HEK293 (cell line): Measurements from ENCODE around the gene SPATA7.

Source experiments
- CTCF ChIA-PET: fragments of 350-600 bp; formaldehyde crosslinking; extraction: SDS; loops from one replicate; lab custom pipeline; 2021; ENCODE audit warnings: antibody characterized with exemption; lab: Yijun Ruan, JAX
- POLR2A ChIA-PET: fragments of 300-600 bp; formaldehyde crosslinking; extraction: SDS; loops from one replicate; lab custom pipeline; 2020; ENCODE audit warnings: antibody characterized with exemption, inconsistent platforms; lab: Yijun Ruan, JAX
- H3K27ac ChIP-seq: fragments of 200-500 bp; sonication (Bioruptor generic); 2 replicates; pipeline ENCODE4 v1.5.1; 2014; ENCODE audit warnings: low read depth, low read length, control low read depth, inconsistent platforms; ENCODE audit errors: extremely low read depth
- H3K36me3 ChIP-seq, 2 experiments: fragments of 200-500 bp in 1 of 2; sonication (Bioruptor generic) in 1 of 2; 1 replicate in 1 of 2; 2 replicates in 1 of 2; pipeline ENCODE4 v1.5.1; 2014 to 2017; ENCODE audit warnings: inconsistent platforms in 2 of 2, low read length in 2 of 2; ENCODE audit not compliant: control insufficient read depth in 2 of 2, insufficient read depth in 1 of 2
- H3K4me1 ChIP-seq: fragments of 200-500 bp; sonication (Bioruptor generic); 2 replicates; pipeline ENCODE4 v1.5.1; 2014; ENCODE audit warnings: mild to moderate bottlenecking, low read length, inconsistent platforms; ENCODE audit not compliant: control insufficient read depth, insufficient read depth
- H3K4me3 ChIP-seq: 2 replicates; pipeline ENCODE4 v1.5.1; 2011; ENCODE audit warnings: low read depth, mild to moderate bottlenecking, control low read depth, low read length, moderate library complexity
- H3K9me3 ChIP-seq: fragments of 200-500 bp; sonication (Bioruptor generic); 2 replicates; pipeline ENCODE4 v1.5.1; 2014; ENCODE audit warnings: low read depth, low read length, inconsistent platforms; ENCODE audit not compliant: control insufficient read depth, insufficient read depth
- BCL11B ChIP-seq: fragments of 450-650 bp; formaldehyde crosslinking; IDR thresholded peaks from 2 replicates; pipeline ENCODE4 v1.5.1; 2016; ENCODE audit warnings: low read depth, missing biosample characterization, missing genetic modification characterization
- PRDM6 ChIP-seq: fragments of 450-650 bp; formaldehyde crosslinking; IDR thresholded peaks from 2 replicates; pipeline ENCODE4 v1.5.1; 2017; ENCODE audit warnings: missing biosample characterization, missing genetic modification characterization
- YY1 ChIP-seq: fragments of 450-650 bp; formaldehyde crosslinking; IDR thresholded peaks from 2 replicates; pipeline ENCODE4 v1.5.1; 2018; ENCODE audit warnings: missing biosample characterization, missing genetic modification characterization
- ZBTB11 ChIP-seq: fragments of 450-650 bp; formaldehyde crosslinking; conservative IDR thresholded peaks from 2 replicates; pipeline ENCODE4 v1.5.1; 2016; ENCODE audit warnings: low read depth, missing biosample characterization, missing genetic modification characterization
- ZBTB20 ChIP-seq: fragments of 450-650 bp; formaldehyde crosslinking; IDR thresholded peaks from 2 replicates; pipeline ENCODE4 v1.5.1; 2016; ENCODE audit warnings: missing biosample characterization, missing genetic modification characterization
- ZBTB48 ChIP-seq: fragments of 450-650 bp; formaldehyde crosslinking; IDR thresholded peaks from 2 replicates; pipeline ENCODE4 v1.5.1; 2016; ENCODE audit warnings: missing biosample characterization, missing genetic modification characterization
- ZBTB6 ChIP-seq: fragments of 450-650 bp; formaldehyde crosslinking; IDR thresholded peaks from 2 replicates; pipeline ENCODE4 v1.5.1; 2017; ENCODE audit warnings: missing biosample characterization, missing genetic modification characterization
- ZBTB8A ChIP-seq: fragments of 450-650 bp; formaldehyde crosslinking; IDR thresholded peaks from 2 replicates; pipeline ENCODE4 v1.5.1; 2016; ENCODE audit warnings: missing biosample characterization, missing genetic modification characterization
- ZNF133 ChIP-seq: fragments of 450-650 bp; formaldehyde crosslinking; IDR thresholded peaks from 2 replicates; pipeline ENCODE4 v1.5.1; 2016; ENCODE audit warnings: missing biosample characterization, missing genetic modification characterization
- ZNF2 ChIP-seq: fragments of 450-650 bp; formaldehyde crosslinking; IDR thresholded peaks from 2 replicates; pipeline ENCODE4 v1.5.1; 2016; ENCODE audit warnings: missing biosample characterization, missing genetic modification characterization
- ZNF23 ChIP-seq: fragments of 450-650 bp; formaldehyde crosslinking; IDR thresholded peaks from 2 replicates; pipeline ENCODE4 v1.5.1; 2016; ENCODE audit warnings: missing biosample characterization, missing genetic modification characterization, borderline replicate concordance
- ZNF26 ChIP-seq: fragments of 450-650 bp; formaldehyde crosslinking; IDR thresholded peaks from 2 replicates; pipeline ENCODE4 v1.5.1; 2016; ENCODE audit warnings: missing biosample characterization, missing genetic modification characterization
- ZNF274 ChIP-seq, 2 experiments: fragments of 200-500 bp in 1 of 2; fragments of 450-650 bp in 1 of 2; sonication (Bioruptor generic) in 1 of 2; formaldehyde crosslinking in 1 of 2; IDR thresholded peaks; 2 replicates each; pipeline versions ENCODE4 v1.5.1 to v1.6.1; 2014 to 2016; ENCODE audit warnings: borderline replicate concordance in 1 of 2, inconsistent platforms in 1 of 2, low read length in 1 of 2, missing biosample characterization in 1 of 2, missing genetic modification characterization in 1 of 2
- ZNF341 ChIP-seq: fragments of 450-650 bp; formaldehyde crosslinking; IDR thresholded peaks from 2 replicates; pipeline ENCODE4; 2016; ENCODE audit warnings: low read depth, missing biosample characterization, missing genetic modification characterization
- ZNF350 ChIP-seq: fragments of 450-650 bp; formaldehyde crosslinking; IDR thresholded peaks from 2 replicates; pipeline ENCODE4 v1.5.0; 2017; ENCODE audit warnings: missing biosample characterization, mild to moderate bottlenecking, missing genetic modification characterization
- ZNF391 ChIP-seq: fragments of 450-650 bp; formaldehyde crosslinking; IDR thresholded peaks from 2 replicates; pipeline ENCODE4 v1.5.1; 2016; ENCODE audit warnings: low read depth, missing biosample characterization, missing genetic modification characterization, borderline replicate concordance
- ZNF501 ChIP-seq: fragments of 450-650 bp; formaldehyde crosslinking; IDR thresholded peaks from 2 replicates; pipeline ENCODE4 v1.5.1; 2016; ENCODE audit warnings: missing biosample characterization, missing genetic modification characterization
- ZNF510 ChIP-seq: fragments of 450-650 bp; formaldehyde crosslinking; IDR thresholded peaks from 2 replicates; pipeline ENCODE4 v1.5.1; 2018; ENCODE audit warnings: mild to moderate bottlenecking, missing genetic modification characterization, missing biosample characterization; ENCODE audit not compliant: insufficient replicate concordance
- ZNF785 ChIP-seq: fragments of 450-650 bp; formaldehyde crosslinking; IDR thresholded peaks from 2 replicates; pipeline ENCODE4 v1.5.1; 2016; ENCODE audit warnings: missing biosample characterization, missing genetic modification characterization

Gene SPATA7

GRCh38 chr14:88463318-88463717 is 77.9 kb downstream of the SPATA7 start:
- H3K4me1 ChIP-seq: no peaks in the 10 kb centered on the region
- H3K9me3 ChIP-seq: no peaks in the 10 kb centered on the region
- TF ChIP-seq ZBTB8A (tag by site-specific recombination): no peak
- TF ChIP-seq ZBTB20: no peak
- TF ChIP-seq ZNF274 (IDR thresholded peaks at IDR 0.05; ENCODE audit: low read length): no peak
- no peak for TF ChIP-seq ZNF274 (tag by site-specific recombination; IDR thresholded peaks at IDR 0.05; ENCODE audit: borderline replicate concordance)
- TF ChIP-seq ZBTB11: no peak
- TF ChIP-seq ZNF391 (tag by site-specific recombination): no peak
- no peak for TF ChIP-seq ZNF23 (tag by site-specific recombination)
- no peak for TF ChIP-seq YY1
- TF ChIP-seq ZNF510: no peak
- TF ChIP-seq ZNF350 (tag by site-specific recombination): no peak
- TF ChIP-seq ZNF2 (tag by site-specific recombination): no peak
- no peak for TF ChIP-seq ZNF785
- TF ChIP-seq BCL11B (tag by site-specific recombination): no peak
- no peak for TF ChIP-seq ZNF501 (tag by site-specific recombination)
- TF ChIP-seq ZBTB48 (tag by site-specific recombination): no peak
- TF ChIP-seq ZNF133 (tag by site-specific recombination): no peak
- TF ChIP-seq ZNF341: no peak
- no peak for TF ChIP-seq ZBTB6 (tag by site-specific recombination)
- TF ChIP-seq, all 188 proteins: peak for 0
- POLR2A ChIA-PET: no interaction called here
- H3K4me3 ChIP-seq: no peak overlapping the region
- peaks cover 0 to 12% of the 10 kb centered on the region in 2 experiments; a peak in 1 of 3 replicates for H3K36me3 ChIP-seq
- H3K27ac ChIP-seq: no peak overlapping the region
- CTCF ChIA-PET: interaction anchor here (1.1 to 1.7 kb wide), 4 partner anchors 10 to 273 kb away, joined by 3 to 5 read pairs (median 3); no protein-coding TSS in a partner anchor

GRCh38 chr14:88468406-88468805 is 82.9 kb downstream of the SPATA7 start:
- no peak overlapping the region for H3K27ac ChIP-seq
- H3K4me3 ChIP-seq: no peak overlapping the region
- no peaks in the 10 kb centered on the region for H3K4me1 ChIP-seq
- peaks cover 6 to 38% of the 10 kb centered on the region in 2 experiments; a peak in 2 of 3 replicates for H3K36me3 ChIP-seq
- POLR2A ChIA-PET: no interaction called here
- CTCF ChIA-PET: interaction anchor here (1.3 kb wide), 1 partner anchor 279 kb away, joined by 3 read pairs; no protein-coding TSS in a partner anchor
- no peaks in the 10 kb centered on the region for H3K9me3 ChIP-seq
- TF ChIP-seq PRDM6 (0 out of 2 replicates have a peak, but pooled peaks have one; percentile 15), ZNF26 (tag by site-specific recombination) (no peak)
